Endothelial cell of umbilical vein (primary cell): Measurements from ENCODE around the gene HOXB2. TPM values are rescaled to one million over a fixed set of nuclear protein-coding genes. Genes with fewer than 3 reads are reported as not detected.

ENCODE experiments used
- BruUV-seq: library from RNA; stranded (reverse); fragments of 400-500 nt; replicated peaks from 2 replicates; lab custom pipeline; 2021; lab: Mats Ljungman, UMichigan
- CTCF ChIA-PET: fragments of 300-600, 350-600 bp; sonication (Branson Sonifier 250); formaldehyde crosslinking; loops from one replicate; lab custom pipeline; 2021; ENCODE audit warnings: antibody characterized with exemption, inconsistent platforms; lab: Charles Lee
- POLR2A ChIA-PET: fragments of 300-600, 350-600 bp; sonication (Branson Sonifier 250); formaldehyde crosslinking; loops from one replicate; lab custom pipeline; 2021; ENCODE audit warnings: antibody characterized with exemption, inconsistent platforms; lab: Charles Lee
- DNase-seq: peaks from one replicate; pipeline ENCODE4 v3.0.0-alpha.2; 2011; ENCODE audit warnings: low read depth, low spot score
- FAIRE-seq: peaks from 2 replicates; lab custom pipeline; 2011; peaks lifted over from hg19 to GRCh38; lab: Jason Lieb, UNC
- H2AFZ ChIP-seq: 2 replicates; pipeline ENCODE4 v1.6.0; 2012; ENCODE audit warnings: low read depth, low read length, control low read depth, inconsistent platforms
- H3K27ac ChIP-seq: 2 replicates; pipeline ENCODE4 v1.5.1; 2011; ENCODE audit warnings: low read depth, mild to moderate bottlenecking, control low read depth, low read length, moderate library complexity; ENCODE audit not compliant: insufficient read depth
- H3K27me3 ChIP-seq, 2 experiments: 2 replicates each; pipeline versions ENCODE4 v1.6.0 to v1.6.1; 2011; ENCODE audit warnings: low read length in 2 of 2, mixed read lengths in 1 of 2; ENCODE audit not compliant: control insufficient read depth in 2 of 2, insufficient read depth in 2 of 2
- H3K36me3 ChIP-seq, 2 experiments: 2 replicates in 1 of 2; 3 replicates in 1 of 2; pipeline ENCODE4 v1.5.1; 2011; ENCODE audit warnings: low read length in 2 of 2, mild to moderate bottlenecking in 1 of 2, moderate library complexity in 1 of 2; ENCODE audit not compliant: control insufficient read depth in 2 of 2, insufficient read depth in 2 of 2; ENCODE audit errors: extremely low read depth in 1 of 2
- H3K4me1 ChIP-seq: 3 replicates; pipeline ENCODE4 v1.5.1; 2011; ENCODE audit warnings: mild to moderate bottlenecking, low read length; ENCODE audit not compliant: control insufficient read depth, insufficient read depth; ENCODE audit errors: extremely low read depth
- H3K4me2 ChIP-seq: 2 replicates; pipeline ENCODE4 v1.6.1; 2011; ENCODE audit warnings: low read length, control low read depth, mixed read lengths; ENCODE audit not compliant: insufficient read depth
- H3K4me3 ChIP-seq, 3 experiments: fragments of 200-600 bp in 1 of 3; sonication (generic), shearing (Covaris generic) in 1 of 3; replicated peaks in 1 of 3; 2 replicates each; pipeline ENCODE4 v1.5.1; 2011 to 2016; ENCODE audit warnings: control low read depth in 3 of 3, low read length in 3 of 3, mild to moderate bottlenecking in 2 of 3, inconsistent platforms in 1 of 3, low read depth in 1 of 3, moderate library complexity in 1 of 3; ENCODE audit not compliant: insufficient read depth in 1 of 3
- H3K79me2 ChIP-seq: 2 replicates; pipeline ENCODE4 v1.6.0; 2012; ENCODE audit warnings: low read length, inconsistent platforms; ENCODE audit not compliant: control insufficient read depth, insufficient read depth
- H3K9ac ChIP-seq: replicated peaks from 2 replicates; pipeline ENCODE3; 2011; ENCODE audit warnings: low read length, control low read depth; ENCODE audit not compliant: insufficient read depth; ENCODE audit errors: extremely low read depth
- H3K9me1 ChIP-seq: replicated peaks from 3 replicates; pipeline ENCODE4 v1.6.0; 2011; ENCODE audit warnings: mild to moderate bottlenecking, low read length; ENCODE audit not compliant: control insufficient read depth, insufficient read depth; ENCODE audit errors: extremely low read depth
- H3K9me3 ChIP-seq: replicated peaks from 2 replicates; pipeline ENCODE4 v1.5.1; 2012; ENCODE audit warnings: low read length, inconsistent platforms; ENCODE audit not compliant: control insufficient read depth, insufficient read depth
- H4K20me1 ChIP-seq: replicated peaks from 2 replicates; pipeline ENCODE3; 2011; ENCODE audit warnings: mild to moderate bottlenecking, low read length; ENCODE audit not compliant: control insufficient read depth, insufficient read depth; ENCODE audit errors: extremely low read depth
- GATA2 ChIP-seq: IDR thresholded peaks from 2 replicates; pipeline ENCODE4 v1.7.0; 2011; ENCODE audit warnings: low read depth, mild to moderate bottlenecking, moderate library complexity, mixed read lengths, low read length; ENCODE audit not compliant: insufficient read length, insufficient read depth
- dilution Hi-C: fragments of 300-500 bp; cut with MboI; formaldehyde crosslinking; loops from one replicate; pipeline ENCODE4 v1.15.0; 2019; ENCODE audit warnings: low sequenced_read_pairs; ENCODE audit not compliant: extremely low pct_ligation_motif_present
- intact Hi-C: fragments of 100-400 bp; cut with micrococcal nuclease; formaldehyde crosslinking; loops from one replicate; pipeline ENCODE4 v1.10.0; 2022
- polyA plus RNA-seq, 4 experiments: library from polyadenylated mRNA; depleted of rRNA in 3 of 4; stranded (reverse) in 3 of 4; unstranded in 1 of 4; fragments of >200 nt; gene quantifications; 2 replicates each; pipeline versions ENCODE4 v1.2.1 to v1.2.3, GENCODE V29; 2011 to 2012; ENCODE audit warnings: missing spikeins in 1 of 4
- total RNA-seq: library from RNA; stranded (reverse); gene quantifications from 2 replicates; pipeline ENCODE4 v1.2.3, GENCODE V29; 2021
- TF ChIP-seq, protein P1 (sequence below), 2 donors: IDR thresholded peaks; 1 replicate in 1 of 2; 2 replicates in 1 of 2; pipeline ENCODE4 v1.5.1; 2011; ENCODE audit warnings: low read length in 2 of 2, mild to moderate bottlenecking in 2 of 2, moderate library complexity in 2 of 2, control low read depth in 1 of 2, inconsistent platforms in 1 of 2, low read depth in 1 of 2; ENCODE audit not compliant: insufficient read depth in 1 of 2; ENCODE audit errors: extremely low read depth in 1 of 2

HOXB2 gene
- total and polyA plus RNA-seq, 2 donors (not counting 3 experiments of a cell fraction or from before 2014, with no cell fraction given): 14.1 to 23.3 TPM

GRCh38 chr17:48561884-48562810 is 17.2 kb upstream of the HOXB2 start:
- Histone ChIP-seq H3K9ac (no peak overlapping the region), H3K4me3 (no peak overlapping the region), H3K4me1 (peaks cover 32% of the 10 kb centered on the region), H3K4me2 (no peak overlapping the region), H3K27ac (no peak overlapping the region), H3K9me1 (no peaks in the 10 kb centered on the region), H2AFZ (no peak overlapping the region), H3K36me3 (peaks cover 0 to 5% of the 10 kb centered on the region in 2 experiments), H4K20me1 (no peaks in the 10 kb centered on the region), H3K27me3 (no peaks in the 10 kb centered on the region), H3K9me3 (no peaks in the 10 kb centered on the region), H3K79me2 (peaks cover 71% of the 10 kb centered on the region)
- dilution Hi-C loops: no loop called here
- no peak for TF ChIP-seq GATA2
- TF ChIP-seq, protein P1, sequence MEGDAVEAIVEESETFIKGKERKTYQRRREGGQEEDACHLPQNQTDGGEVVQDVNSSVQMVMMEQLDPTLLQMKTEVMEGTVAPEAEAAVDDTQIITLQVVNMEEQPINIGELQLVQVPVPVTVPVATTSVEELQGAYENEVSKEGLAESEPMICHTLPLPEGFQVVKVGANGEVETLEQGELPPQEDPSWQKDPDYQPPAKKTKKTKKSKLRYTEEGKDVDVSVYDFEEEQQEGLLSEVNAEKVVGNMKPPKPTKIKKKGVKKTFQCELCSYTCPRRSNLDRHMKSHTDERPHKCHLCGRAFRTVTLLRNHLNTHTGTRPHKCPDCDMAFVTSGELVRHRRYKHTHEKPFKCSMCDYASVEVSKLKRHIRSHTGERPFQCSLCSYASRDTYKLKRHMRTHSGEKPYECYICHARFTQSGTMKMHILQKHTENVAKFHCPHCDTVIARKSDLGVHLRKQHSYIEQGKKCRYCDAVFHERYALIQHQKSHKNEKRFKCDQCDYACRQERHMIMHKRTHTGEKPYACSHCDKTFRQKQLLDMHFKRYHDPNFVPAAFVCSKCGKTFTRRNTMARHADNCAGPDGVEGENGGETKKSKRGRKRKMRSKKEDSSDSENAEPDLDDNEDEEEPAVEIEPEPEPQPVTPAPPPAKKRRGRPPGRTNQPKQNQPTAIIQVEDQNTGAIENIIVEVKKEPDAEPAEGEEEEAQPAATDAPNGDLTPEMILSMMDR (IDR thresholded peaks at IDR 0.05; ENCODE audit: extremely low read depth in 1 of 2, insufficient read depth in 1 of 2, low read depth in 1 of 2, low read length in 2 of 2): peak; percentile 34 to 51
- no TSS peak for BruUV-seq
- intact Hi-C loops: loop anchor here (2.0 kb wide), 1 partner anchor 13 kb away; no protein-coding TSS in a partner anchor
- CTCF ChIA-PET: interaction anchor here (1.1 to 1.4 kb wide), 2 partner anchors 8 to 16 kb away, joined by 3 read pairs; partner anchors contain the start of gene HOXB4
- POLR2A ChIA-PET: no interaction called here
- DNase-seq (no peak), FAIRE-seq (no peak)
